GM13976 (cell line): ENCODE data around the gene LRRN3.

Experiments used
- DNase-seq: peaks from one replicate; pipeline ENCODE4 v3.0.0; 2012; ENCODE audit warnings: low spot score
- in situ Hi-C: fragments of 300-500 bp; cut with MboI; formaldehyde crosslinking; loops from one replicate; pipeline ENCODE4 v1.12.0; 2022; ENCODE audit warnings: low sequenced_read_pairs, mixed read lengths, inconsistent platforms; ENCODE audit not compliant: unreplicated experiment
- TF ChIP-seq, protein P1 (sequence below): IDR thresholded peaks from 2 replicates; pipeline ENCODE4 v1.5.1; 2012; ENCODE audit warnings: borderline replicate concordance, mild to moderate bottlenecking; ENCODE audit not compliant: insufficient read depth; ENCODE audit errors: extremely low read depth, missing control alignments, control extremely low read depth

The LRRN3 gene

DNA sequence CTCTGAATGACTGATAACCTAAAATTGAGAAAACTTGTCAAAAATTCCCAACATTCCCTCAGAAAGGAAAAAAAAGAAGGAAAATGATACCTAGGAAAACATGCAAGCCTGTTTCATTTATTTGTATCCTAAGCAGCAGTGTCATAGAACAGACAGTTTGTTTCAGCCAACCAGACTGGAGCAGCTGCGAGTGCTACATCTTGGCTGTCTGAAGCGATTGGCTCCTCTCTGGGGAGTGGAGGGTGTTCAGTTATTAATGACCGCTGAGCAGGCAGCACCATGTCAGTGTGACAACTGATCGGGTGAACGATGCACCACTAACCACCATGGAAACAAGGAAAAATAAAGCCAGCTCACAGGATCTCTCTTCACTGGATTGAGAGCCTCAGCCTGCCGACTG, at the start of gene LRRN3:
LRRN3 (plus strand) TSS at position 282 of the 400 bp plus-strand sequence. CDS start 31,646 bp downstream, outside the sequence.
- in situ Hi-C loops: loop anchor here (25.0 kb wide), 3 partner anchors 396 to 646 kb away; no protein-coding TSS in a partner anchor
- DNase-seq: no peak
- TF ChIP-seq, protein P1, sequence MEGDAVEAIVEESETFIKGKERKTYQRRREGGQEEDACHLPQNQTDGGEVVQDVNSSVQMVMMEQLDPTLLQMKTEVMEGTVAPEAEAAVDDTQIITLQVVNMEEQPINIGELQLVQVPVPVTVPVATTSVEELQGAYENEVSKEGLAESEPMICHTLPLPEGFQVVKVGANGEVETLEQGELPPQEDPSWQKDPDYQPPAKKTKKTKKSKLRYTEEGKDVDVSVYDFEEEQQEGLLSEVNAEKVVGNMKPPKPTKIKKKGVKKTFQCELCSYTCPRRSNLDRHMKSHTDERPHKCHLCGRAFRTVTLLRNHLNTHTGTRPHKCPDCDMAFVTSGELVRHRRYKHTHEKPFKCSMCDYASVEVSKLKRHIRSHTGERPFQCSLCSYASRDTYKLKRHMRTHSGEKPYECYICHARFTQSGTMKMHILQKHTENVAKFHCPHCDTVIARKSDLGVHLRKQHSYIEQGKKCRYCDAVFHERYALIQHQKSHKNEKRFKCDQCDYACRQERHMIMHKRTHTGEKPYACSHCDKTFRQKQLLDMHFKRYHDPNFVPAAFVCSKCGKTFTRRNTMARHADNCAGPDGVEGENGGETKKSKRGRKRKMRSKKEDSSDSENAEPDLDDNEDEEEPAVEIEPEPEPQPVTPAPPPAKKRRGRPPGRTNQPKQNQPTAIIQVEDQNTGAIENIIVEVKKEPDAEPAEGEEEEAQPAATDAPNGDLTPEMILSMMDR: no peak

DNA sequence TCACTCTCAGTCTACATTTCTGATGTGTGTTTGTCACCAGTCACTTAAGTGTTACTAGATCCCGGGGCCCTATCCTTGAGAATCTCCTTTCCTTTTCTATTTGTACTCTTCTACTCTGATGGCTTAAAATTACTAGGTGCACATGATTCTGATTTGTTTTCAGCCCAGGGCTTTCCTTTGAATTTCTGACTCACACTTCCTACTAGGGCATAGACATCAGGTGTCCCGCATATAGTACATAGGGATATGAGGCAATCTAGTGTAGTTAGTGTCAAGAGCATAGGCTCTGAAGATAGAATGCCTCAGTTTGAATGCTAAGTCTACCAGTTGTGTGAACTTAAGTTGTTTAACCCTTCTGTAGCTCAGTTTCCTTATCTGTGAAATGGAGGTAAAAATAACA, 49.4 kb upstream of the LRRN3 start:
- no peak for DNase-seq
- TF ChIP-seq, protein P1: no peak
- in situ Hi-C loops: no loop called here

DNA sequence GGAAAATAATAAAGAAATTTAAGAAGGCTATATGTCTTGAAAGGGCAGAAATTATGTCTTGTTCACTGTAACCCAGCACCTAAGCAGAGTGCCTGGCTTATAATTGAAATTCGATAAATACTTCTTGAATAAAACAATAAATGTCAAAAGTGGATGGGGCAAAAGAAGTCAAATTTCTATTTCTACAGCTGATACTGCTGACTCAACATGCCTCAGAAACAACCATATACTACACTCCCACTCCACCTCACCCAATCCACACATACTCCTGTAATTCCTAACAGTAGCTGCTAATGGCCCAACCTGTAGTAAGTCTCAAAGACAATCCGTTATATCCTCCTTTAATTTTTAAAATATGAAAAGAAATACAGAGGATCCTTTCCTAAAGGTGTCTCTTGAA, 48.1 kb upstream of the LRRN3 start:
- TF ChIP-seq, protein P1: no peak
- in situ Hi-C loops: no loop called here
- no peak for DNase-seq

DNA sequence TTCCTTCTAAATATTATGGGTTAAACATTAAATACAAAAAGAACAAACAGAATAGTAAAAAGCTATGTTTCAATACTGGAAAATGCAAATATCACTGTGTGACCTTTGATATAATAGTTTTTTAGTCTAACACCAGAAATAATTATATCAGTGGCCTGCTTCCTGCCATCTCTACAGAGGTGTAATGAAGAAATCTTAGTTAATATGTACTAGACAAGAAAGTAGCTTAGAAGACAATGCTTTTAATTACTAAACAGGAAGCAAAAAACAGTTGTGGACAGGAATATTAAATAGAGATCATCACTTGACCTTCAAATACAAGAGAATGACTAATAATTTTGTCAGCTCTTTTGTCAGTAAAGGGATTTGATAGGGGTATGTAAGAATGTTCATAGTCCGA, 47.4 kb upstream of the LRRN3 start:
- TF ChIP-seq, protein P1: no peak
- no peak for DNase-seq
- in situ Hi-C loops: no loop called here

DNA sequence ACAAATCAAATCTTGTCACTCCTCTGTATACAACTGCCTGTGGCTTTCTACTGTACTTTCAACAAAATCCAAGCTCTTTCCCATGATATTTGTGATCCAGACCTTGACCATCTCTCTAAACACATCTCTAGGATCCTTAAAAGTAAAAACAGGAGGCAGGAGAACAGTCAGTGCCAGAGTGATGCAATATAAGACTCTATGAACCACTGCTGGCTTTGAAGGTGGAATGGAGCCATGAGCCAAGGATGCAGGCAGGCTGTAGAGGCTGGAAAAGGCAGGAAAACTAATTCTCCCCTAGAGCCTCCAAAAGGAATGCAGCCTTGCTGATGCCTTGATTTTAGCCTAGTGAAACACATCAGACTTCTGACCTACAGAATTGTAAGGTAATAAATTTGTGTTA, 45.5 kb upstream of the LRRN3 start:
- TF ChIP-seq, protein P1: no peak
- in situ Hi-C loops: no loop called here
- DNase-seq: no peak

DNA sequence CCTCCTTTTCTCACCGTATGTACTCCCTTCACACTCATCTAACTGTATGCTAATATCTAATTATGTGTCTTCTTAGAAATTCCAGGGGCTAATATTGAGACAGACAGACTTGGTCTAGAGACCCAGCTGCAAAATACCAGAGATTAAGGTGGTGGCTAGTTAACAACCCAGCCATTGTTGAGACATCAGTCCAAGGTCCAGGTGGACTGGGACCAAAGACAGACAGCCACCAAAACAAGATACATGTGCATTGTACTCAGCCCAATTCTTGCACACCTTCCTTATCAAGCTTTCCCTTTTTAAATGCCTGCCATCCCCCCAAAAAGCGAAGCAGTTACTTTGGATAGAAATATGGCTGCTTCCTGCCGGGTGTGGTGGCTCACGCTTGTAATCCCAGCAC, 43.3 kb upstream of the LRRN3 start:
- DNase-seq: no peak
- TF ChIP-seq, protein P1: no peak
- in situ Hi-C loops: no loop called here
